Stimulated activated CD8-positive, alpha-beta memory T cell treated with anti-CD3 and anti-CD28 coated beads, Interleukin-12 subunit alpha, Interleukin-12 subunit beta, amount 100 ng/mL, for 24 hours (primary cell): ENCODE measurements around the gene ZNF565.
A peak's percentile ranks its signal among the peaks of the same experiment; 100 is the strongest.
"Not testable (repeated sequence)": the region's sequence is repeated elsewhere in the genome, so short reads cannot be mapped to it uniquely, and the experiment has no call there.

Experiments used
- DNase-seq: peaks from one replicate; pipeline ENCODE4 v3.0.0-alpha.2; 2020; ENCODE audit errors: extremely low read depth

ZNF565 gene

DNA sequence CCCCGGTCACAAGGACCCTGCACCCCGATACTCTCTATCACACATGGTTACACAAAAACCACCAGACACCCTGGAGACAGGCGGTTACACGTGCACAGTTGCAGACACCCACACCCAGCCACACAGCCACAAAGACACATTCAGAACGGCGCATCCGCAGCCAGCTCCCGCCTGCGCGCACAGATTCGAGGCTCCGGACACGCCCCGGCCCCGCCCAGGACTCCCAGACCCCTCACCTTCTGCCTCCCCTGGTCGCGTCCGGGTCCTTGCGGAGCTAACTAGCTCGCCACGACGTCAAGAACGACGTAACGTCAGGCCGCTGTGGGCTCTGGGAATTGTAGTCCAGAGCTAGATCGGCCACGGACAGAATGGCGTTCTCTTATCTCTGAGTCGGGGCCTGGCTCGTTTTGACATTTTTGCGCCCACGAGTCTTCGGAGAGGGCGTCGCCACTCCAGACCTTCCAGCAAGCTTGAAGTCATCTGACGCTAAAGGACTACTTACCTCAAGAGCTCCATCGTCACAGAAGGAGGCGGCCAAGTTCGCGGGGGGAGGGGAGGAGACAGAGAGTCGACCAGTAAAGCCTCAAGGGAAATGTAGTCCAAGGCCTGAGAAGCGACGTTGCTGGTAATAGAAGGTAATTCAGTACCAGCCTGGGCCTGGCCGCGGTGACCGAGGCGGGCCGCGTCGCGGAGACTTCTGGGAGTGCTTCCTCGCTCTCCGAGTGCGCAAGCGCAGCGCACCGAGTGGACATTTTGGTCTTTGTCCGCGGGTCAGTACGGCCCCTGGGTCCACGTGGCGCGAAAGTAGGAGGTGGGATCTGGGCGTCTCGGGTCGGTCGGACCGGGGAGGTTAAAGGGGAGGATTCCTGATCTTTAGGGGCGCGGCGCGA is at the start of gene ZNF565, which contains the start of gene ZNF146:
ZNF565 (minus strand) TSS at position 280 of the 890 bp plus-strand sequence. CDS start 12,680 bp downstream, outside the sequence.
ZNF146 (plus strand) TSS at position 721 of the 890 bp plus-strand sequence. CDS start 21,335 bp downstream, outside the sequence.
- DNase-seq, result peak; percentile 95

- DNase-seq, result no peak
Observed at GRCh38 chr19:36259211-36259610, 44.7 kb upstream of the ZNF565 start.

- DNase-seq, result no peak
Observed at GRCh38 chr19:36258028-36258875, 43.8 kb upstream of the ZNF565 start.

DNA sequence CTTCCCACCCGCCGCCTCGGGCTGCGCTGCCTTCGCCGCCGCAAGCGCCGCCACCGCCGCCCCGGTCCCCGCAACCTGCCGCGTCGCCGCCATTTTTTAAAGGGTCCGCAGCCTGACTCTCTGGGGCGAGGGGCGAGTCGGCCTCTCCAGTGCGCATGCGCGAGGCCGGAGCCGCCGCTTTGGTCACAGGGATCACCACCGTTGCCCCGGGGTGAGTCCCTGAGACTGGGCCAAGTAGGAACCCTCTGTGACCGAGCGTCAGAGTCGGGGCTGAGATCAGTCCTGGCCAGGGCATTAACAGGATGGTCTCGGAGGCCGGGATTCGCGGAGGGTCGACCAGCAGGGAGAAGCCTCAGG is 43.0 kb upstream of the ZNF565 start:
- no peak for DNase-seq

DNA sequence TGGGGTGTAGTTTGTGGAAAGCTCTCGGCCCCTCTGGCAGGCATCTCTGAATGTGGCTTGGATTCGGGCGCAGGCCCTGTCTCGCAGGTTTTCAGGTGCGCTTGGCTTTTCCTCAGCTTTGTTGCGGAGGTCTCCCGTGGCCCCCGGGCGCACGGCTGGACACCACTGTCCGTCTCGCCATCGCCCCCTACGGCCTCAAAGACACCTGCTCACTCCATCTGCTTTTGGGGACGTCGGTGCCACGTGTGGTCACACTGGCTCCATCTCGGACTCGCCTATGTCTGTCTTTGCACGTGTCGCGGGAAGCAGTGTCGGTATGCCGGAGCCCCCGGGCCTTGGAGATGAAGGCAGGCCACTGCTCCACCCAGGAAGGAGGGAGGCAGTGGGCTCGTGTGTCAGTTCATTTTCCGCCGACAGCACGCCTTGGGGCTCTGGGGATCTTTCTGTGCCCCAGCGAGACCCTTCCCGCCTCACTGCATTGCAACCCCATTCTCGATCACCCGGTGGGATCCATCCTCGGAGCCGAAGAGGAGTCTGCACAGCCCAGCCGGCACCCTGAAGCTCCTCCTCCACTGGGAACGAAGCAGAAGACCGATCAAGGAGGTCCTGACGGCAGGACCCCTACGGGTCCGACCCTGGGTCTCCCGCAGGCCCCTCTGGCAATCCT is 42.5 kb upstream of the ZNF565 start:
- no peak for DNase-seq

- DNase-seq, result no peak
Observed at GRCh38 chr19:36256064-36256463, 41.6 kb upstream of the ZNF565 start.

DNA sequence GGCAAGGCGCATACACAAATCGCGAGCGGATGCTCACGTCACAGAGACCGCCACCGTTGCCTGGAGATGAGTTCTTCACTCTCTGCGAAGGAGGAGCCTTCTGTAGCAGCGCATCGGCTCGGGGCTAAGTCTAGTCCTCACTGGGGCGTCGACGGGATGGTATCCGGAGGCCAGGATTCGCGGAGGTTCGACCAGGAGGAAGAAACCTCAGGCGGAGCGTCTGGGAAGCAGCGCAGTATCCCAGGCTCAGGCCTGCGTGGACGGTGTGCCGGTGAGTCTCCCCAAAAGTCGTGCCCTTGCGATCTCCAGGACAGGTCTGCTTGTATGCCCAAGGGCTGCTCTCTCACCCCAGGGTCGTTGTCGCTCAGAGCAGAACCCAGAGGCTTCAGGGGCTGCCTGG is 40.9 kb upstream of the ZNF565 start:
- no peak for DNase-seq

DNA sequence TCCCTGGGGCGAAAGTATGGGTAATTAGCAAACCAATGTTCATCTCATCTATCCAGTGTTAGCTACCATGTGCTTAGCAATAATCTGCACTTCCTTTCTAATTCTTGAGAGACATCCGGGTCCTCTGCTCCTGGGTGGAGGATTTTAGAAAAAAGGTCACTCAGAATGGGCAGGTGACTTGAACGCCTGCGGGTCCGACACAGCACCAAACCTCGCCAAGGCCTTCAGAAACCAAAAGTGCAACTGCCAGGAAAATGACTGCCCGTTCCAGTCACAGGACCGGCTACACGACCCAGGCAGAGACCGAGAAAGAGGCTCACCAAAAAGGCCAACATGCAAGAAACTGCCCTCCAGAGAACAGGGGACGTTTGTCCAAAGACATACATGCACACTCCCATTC is 40.4 kb upstream of the ZNF565 start:
- no peak for DNase-seq

DNA sequence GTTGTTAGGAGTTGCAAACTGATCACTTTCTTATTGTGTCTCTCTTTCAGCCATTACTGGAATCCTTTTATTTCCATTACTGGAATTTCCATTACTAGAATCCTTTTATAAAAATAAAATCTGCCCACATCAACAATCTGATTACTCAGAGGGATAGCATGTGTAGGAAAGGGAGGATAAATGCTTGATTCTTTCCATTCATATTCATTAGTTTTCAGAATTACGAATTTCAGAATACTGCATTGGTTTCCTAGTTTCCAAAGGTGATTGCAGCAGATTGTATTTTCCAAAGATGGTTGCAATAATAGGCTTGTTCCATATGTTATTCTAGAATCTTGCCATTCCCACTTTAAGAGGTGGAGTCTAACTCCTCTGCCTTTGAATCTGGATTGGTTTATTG is 37.6 kb upstream of the ZNF565 start:
- no peak for DNase-seq

DNA sequence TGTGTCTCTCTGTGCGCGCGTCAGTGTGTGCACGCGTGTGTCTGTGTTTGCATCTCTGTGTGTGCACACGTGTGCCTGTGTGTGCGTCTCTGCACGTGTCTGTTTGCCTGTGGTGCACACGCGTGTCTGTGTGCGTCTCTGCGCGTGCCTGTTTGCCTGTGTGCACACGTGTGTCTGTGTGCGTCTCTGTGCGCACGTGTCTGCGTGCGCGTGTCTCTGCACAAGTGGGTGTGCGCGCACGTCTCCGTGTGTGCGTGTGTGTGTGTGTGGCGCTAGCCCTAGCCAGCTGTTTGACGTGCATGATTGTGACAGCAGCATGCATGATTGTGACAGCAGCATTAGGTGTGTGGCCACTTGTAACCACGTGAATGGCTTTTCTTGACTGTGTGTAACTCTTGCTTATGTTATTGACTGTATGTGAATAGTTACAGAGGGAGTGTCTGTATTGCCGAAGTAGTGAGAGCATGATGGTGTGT is 31.6 kb upstream of the ZNF565 start:
- DNase-seq, result no peak

- DNase-seq, result no peak
Observed at GRCh38 chr19:36245210-36246005, 30.9 kb upstream of the ZNF565 start.

DNA sequence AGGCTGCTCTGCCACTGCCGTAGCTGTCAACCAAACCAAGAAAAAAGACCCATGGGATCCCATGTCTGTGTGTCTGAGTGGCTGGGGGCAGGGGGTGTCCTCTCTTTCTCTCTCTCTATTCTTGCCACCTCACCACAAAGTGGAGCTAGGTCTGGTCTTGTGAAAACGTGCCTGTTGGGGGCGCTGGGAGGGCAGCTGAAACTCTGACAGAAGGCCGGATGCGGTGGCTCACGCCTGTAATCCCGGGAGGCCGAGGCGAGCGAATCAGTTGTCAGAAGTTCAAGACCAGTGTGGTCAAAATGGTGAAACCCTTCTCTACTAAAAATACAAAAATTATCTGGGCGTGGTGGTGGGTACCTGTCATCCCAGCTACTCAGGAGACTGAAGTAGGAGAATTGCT is 29.6 kb upstream of the ZNF565 start:
- DNase-seq, result no peak

- DNase-seq, result no peak
Observed at GRCh38 chr19:36236946-36237310, 22.5 kb upstream of the ZNF565 start.

GRCh38 chr19:36236304-36236945 is 22.0 kb upstream of the ZNF565 start:
- no peak for DNase-seq

- not testable (repeated sequence) for DNase-seq
Observed at GRCh38 chr19:36233626-36234025, 19.2 kb upstream of the ZNF565 start.

GRCh38 chr19:36225219-36225892 is 10.9 kb upstream of the ZNF565 start:
- no peak for DNase-seq

DNA sequence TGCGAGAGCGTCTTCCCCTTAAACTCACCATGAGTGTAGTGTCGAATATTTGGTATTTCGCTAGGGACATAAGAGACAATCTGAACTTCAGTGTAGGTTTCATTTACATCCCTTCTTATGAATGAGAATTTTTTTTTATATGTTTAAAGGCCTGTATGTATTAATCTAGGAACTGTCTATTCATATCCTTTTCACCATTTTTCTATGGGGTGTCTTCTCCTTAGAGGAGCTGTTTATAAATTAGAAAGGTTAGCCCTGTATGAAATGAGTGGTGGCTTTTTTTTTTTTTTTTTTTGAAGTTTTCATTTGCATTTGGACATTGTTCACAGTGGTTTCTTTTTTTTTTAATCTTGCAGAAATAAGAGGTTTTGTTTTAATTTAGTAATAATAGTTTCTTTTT is 8.0 kb upstream of the ZNF565 start:
- DNase-seq, result no peak

- no peak for DNase-seq
Observed at GRCh38 chr19:36221474-36221873, 7.0 kb upstream of the ZNF565 start.

DNA sequence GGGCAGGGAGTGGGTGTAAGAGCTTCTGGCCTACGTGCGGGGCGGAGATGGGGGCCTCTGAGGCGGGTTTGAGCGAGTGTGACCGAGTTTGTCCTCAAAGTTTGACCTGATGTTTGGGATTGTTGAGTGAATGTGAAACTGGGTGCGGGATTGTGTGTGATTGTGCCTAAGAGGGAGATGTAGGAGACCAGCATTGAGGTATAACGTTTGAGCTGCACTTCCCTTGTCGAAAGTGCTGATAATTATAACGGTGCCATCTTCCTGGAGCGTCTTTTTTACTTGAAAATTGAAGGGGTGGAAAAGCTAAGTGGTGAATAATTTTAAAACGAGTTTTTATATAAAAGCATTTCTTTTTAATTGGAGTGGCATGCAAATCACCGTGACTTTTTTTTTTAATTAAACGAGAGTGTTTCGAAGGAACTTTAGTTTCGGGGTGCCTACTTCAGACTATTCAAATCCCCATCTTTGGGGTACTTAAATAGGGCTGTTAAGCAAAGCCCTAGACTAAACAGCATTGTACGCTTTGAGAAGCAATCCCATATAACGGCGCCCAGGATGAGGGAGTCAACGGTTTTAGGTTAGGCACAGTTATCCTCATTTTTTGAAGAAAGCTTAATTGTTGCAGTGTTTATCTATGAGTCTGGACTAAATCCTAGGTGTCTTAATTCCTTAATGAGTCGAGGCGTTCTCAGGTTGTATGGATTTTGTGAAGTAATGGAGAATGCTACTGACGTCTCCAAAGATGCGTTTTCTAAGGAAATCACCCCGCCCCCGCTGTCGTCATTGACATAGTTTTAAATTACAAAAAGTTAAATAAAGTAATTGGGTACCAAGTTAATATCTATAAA is 1.0 kb upstream of the ZNF565 start:
- no peak for DNase-seq
